HepG2 (cell line): ENCODE results near the gene SLC12A9. TPM values are rescaled to one million over a fixed set of nuclear protein-coding genes. Genes with fewer than 3 reads are reported as not detected.

ENCODE experiments used
- ATAC-seq: fragments of 200-7000 bp; cut with Tn5 transposase; 3 replicates; pipeline ENCODE4 v1.9.1; 2020; ENCODE audit warnings: mild to moderate bottlenecking, moderate library complexity
- BruUV-seq: library from RNA; stranded (reverse); fragments of 400-500 nt; replicated peaks from 2 replicates; lab custom pipeline; 2021; lab: Mats Ljungman, UMichigan
- CTCF ChIA-PET: fragments of 300-600 bp; formaldehyde crosslinking; extraction: SDS; loops from one replicate; lab custom pipeline; 2021; ENCODE audit warnings: low total read pairs, inconsistent platforms, low intra/inter-chr PET ratio; lab: Yijun Ruan, JAX
- POLR2A ChIA-PET: fragments of 350-600 bp; sonication (Branson Sonifier 250); formaldehyde crosslinking; loops from one replicate; lab custom pipeline; 2020; ENCODE audit warnings: antibody characterized with exemption, inconsistent platforms; lab: Yijun Ruan, JAX
- DNase-seq: peaks from one replicate; pipeline ENCODE4 v3.0.0-alpha.2; 2015; ENCODE audit warnings: low spot score
- FAIRE-seq: peaks from 3 replicates; lab custom pipeline; 2011; peaks lifted over from hg19 to GRCh38; lab: Jason Lieb, UNC
- H2AFZ ChIP-seq: one replicate; pipeline ENCODE4 v1.6.1; 2011; ENCODE audit warnings: low read length, inconsistent platforms
- H3K27ac ChIP-seq: fragments of 300-600 bp; 3 replicates; pipeline ENCODE4 v1.8.0; 2011; ENCODE audit warnings: mixed run types, mild to moderate bottlenecking, mixed read lengths, low read length, inconsistent platforms; ENCODE audit not compliant: insufficient read depth; ENCODE audit errors: extremely low read length
- H3K27me3 ChIP-seq, 2 experiments: fragments of 200-600 bp in 1 of 2; 2 replicates in 1 of 2; 3 replicates in 1 of 2; pipeline versions ENCODE4 v1.6.0 to v1.8.0; 2011; ENCODE audit warnings: low read length in 2 of 2, mild to moderate bottlenecking in 2 of 2, moderate library complexity in 2 of 2, inconsistent platforms in 1 of 2; ENCODE audit not compliant: insufficient read depth in 2 of 2, control insufficient read depth in 1 of 2
- H3K36me3 ChIP-seq, 2 experiments: fragments of 200-600 bp in 1 of 2; replicated peaks in 1 of 2; 2 replicates in 1 of 2; 3 replicates in 1 of 2; pipeline versions ENCODE4 v1.5.1 to v1.8.0; 2011; ENCODE audit warnings: low read length in 2 of 2, inconsistent platforms in 1 of 2; ENCODE audit not compliant: insufficient read depth in 2 of 2, control insufficient read depth in 1 of 2
- H3K4me1 ChIP-seq: 2 replicates; pipeline ENCODE4 v1.5.1; 2012; ENCODE audit warnings: low read length, inconsistent platforms; ENCODE audit not compliant: insufficient read depth
- H3K4me2 ChIP-seq: 2 replicates; pipeline ENCODE4 v1.6.0; 2011; ENCODE audit warnings: low read depth, low read length, inconsistent platforms
- H3K4me3 ChIP-seq, 3 experiments: fragments of 200-600 bp in 1 of 3; sonication (generic), shearing (Covaris generic) in 1 of 3; replicated peaks in 1 of 3; 2 replicates each; pipeline ENCODE4 v1.5.1; 2011 to 2016; ENCODE audit warnings: low read length in 3 of 3, inconsistent platforms in 2 of 3, low read depth in 2 of 3, mild to moderate bottlenecking in 2 of 3, control low read depth in 1 of 3, mixed read lengths in 1 of 3; ENCODE audit not compliant: insufficient read depth in 1 of 3
- H3K79me2 ChIP-seq: one replicate; pipeline ENCODE4 v1.6.1; 2011; ENCODE audit warnings: low read length, inconsistent platforms; ENCODE audit not compliant: insufficient read depth
- H3K9ac ChIP-seq: 2 replicates; pipeline ENCODE4 v1.6.0; 2011; ENCODE audit warnings: mild to moderate bottlenecking, low read depth, low read length, inconsistent platforms; ENCODE audit not compliant: insufficient read depth
- H3K9me3 ChIP-seq: 2 replicates; pipeline ENCODE4 v1.5.1; 2012; ENCODE audit warnings: mild to moderate bottlenecking, low read length
- H4K20me1 ChIP-seq: 2 replicates; pipeline ENCODE4 v1.6.0; 2011; ENCODE audit warnings: inconsistent platforms, mild to moderate bottlenecking, low read length, moderate library complexity; ENCODE audit not compliant: insufficient read depth
- CBFB ChIP-seq: sonication (generic); formaldehyde crosslinking; IDR thresholded peaks from 2 replicates; pipeline ENCODE4 v1.4.0; 2020; ENCODE audit warnings: missing genetic modification reagents
- CEBPG ChIP-seq: IDR thresholded peaks from 2 replicates; pipeline ENCODE4 v1.6.1; 2016
- DRAP1 ChIP-seq: IDR thresholded peaks from 2 replicates; pipeline ENCODE4 v1.6.1; 2016; ENCODE audit warnings: missing genetic modification reagents, missing compliant biosample characterization
- EHMT2 ChIP-seq: fragments of 200-600 bp; sonication (generic); IDR thresholded peaks from 2 replicates; pipeline ENCODE4 v1.7.0; 2017; ENCODE audit warnings: antibody characterized with exemption, low read depth, low read length, borderline replicate concordance
- NFE2L2 ChIP-seq: fragments of 150-350 bp; IDR thresholded peaks from 2 replicates; pipeline ENCODE4 v1.6.1; 2014; ENCODE audit warnings: low read length
- SETDB1 ChIP-seq: sonication (generic); formaldehyde crosslinking; IDR thresholded peaks from 2 replicates; pipeline ENCODE4 v1.5.1; 2020; ENCODE audit warnings: missing genetic modification reagents, mild to moderate bottlenecking, borderline replicate concordance
- STAT5B ChIP-seq: sonication (generic); formaldehyde crosslinking; IDR thresholded peaks from 2 replicates; pipeline ENCODE4 v1.4.0; 2020; ENCODE audit warnings: missing genetic modification reagents
- TIGD3 ChIP-seq: sonication (generic); formaldehyde crosslinking; IDR thresholded peaks from 2 replicates; pipeline ENCODE4 v1.5.1; 2020; ENCODE audit warnings: mild to moderate bottlenecking, missing genetic modification reagents, borderline replicate concordance
- ZBTB10 ChIP-seq: sonication (generic); formaldehyde crosslinking; IDR thresholded peaks from 2 replicates; pipeline ENCODE4 v1.4.0; 2020; ENCODE audit warnings: missing genetic modification reagents, borderline replicate concordance
- ZBTB46 ChIP-seq: sonication (generic); formaldehyde crosslinking; IDR thresholded peaks from 2 replicates; pipeline ENCODE4 v1.4.0; 2020; ENCODE audit warnings: mild to moderate bottlenecking, missing genetic modification reagents, borderline replicate concordance
- ZMYM3 ChIP-seq: sonication (generic); formaldehyde crosslinking; IDR thresholded peaks from 2 replicates; pipeline ENCODE4 v1.5.1; 2020; ENCODE audit warnings: mild to moderate bottlenecking, missing genetic modification reagents
- ZMYM4 ChIP-seq: sonication (generic); formaldehyde crosslinking; IDR thresholded peaks from 2 replicates; pipeline ENCODE4 v1.8.1; 2023; ENCODE audit warnings: mild to moderate bottlenecking, missing genetic modification reagents
- ZNF124 ChIP-seq: sonication (generic); formaldehyde crosslinking; IDR thresholded peaks from 2 replicates; pipeline ENCODE4 v1.4.0; 2020; ENCODE audit warnings: missing genetic modification reagents
- ZNF20 ChIP-seq: sonication (generic); formaldehyde crosslinking; IDR thresholded peaks from 2 replicates; pipeline ENCODE4 v1.4.0; 2020; ENCODE audit warnings: mild to moderate bottlenecking, moderate library complexity, missing genetic modification reagents
- ZNF674 ChIP-seq: sonication (generic); formaldehyde crosslinking; IDR thresholded peaks from 2 replicates; pipeline ENCODE4 v1.5.0; 2020; ENCODE audit warnings: low read depth, mild to moderate bottlenecking, missing genetic modification reagents
- ZNF713 ChIP-seq: sonication (generic); formaldehyde crosslinking; IDR thresholded peaks from 2 replicates; pipeline ENCODE4 v1.4.0; 2020; ENCODE audit warnings: mild to moderate bottlenecking, missing genetic modification reagents
- ZSCAN12 ChIP-seq: sonication (generic); formaldehyde crosslinking; IDR thresholded peaks from 2 replicates; pipeline ENCODE4 v1.9.0; 2021; ENCODE audit warnings: mild to moderate bottlenecking, missing genetic modification reagents
- WGBS: methylation state at CpG from one replicate; pipeline ENCODE4 v1.1.6; 2017; ENCODE audit warnings: low lambda C conversion rate; 5-methylcytosine and 5-hydroxymethylcytosine counted together
- in situ Hi-C: cut with HindIII; loops from 2 replicates; pipeline ENCODE4 v1.10.0; 2017; ENCODE audit warnings: low pct_unique_long_range_greater_than_20kb; ENCODE audit not compliant: extremely low pct_ligation_motif_present
- intact Hi-C: fragments of 100-400 bp; cut with micrococcal nuclease; formaldehyde crosslinking; loops from one replicate; pipeline ENCODE4 v1.10.0; 2022; ENCODE audit not compliant: unreplicated experiment
- polyA plus RNA-seq, 8 experiments: library from polyadenylated mRNA; depleted of rRNA in 3 of 8; stranded (reverse) in 7 of 8; unstranded in 1 of 8; fragments of >200 nt; fragmentation: Illumina TruSeq in 4 of 8; extraction: Trizol in 4 of 8; gene quantifications; 2 replicates each; pipeline versions ENCODE4 v1.2.1 to v1.2.3, GENCODE V29; 2011 to 2016; ENCODE audit warnings: low read depth in 4 of 8, missing spikeins in 1 of 8, mixed read lengths in 1 of 8; ENCODE audit not compliant: insufficient read depth in 1 of 8
- total RNA-seq, 5 experiments: library from RNA; depleted of rRNA; stranded (reverse); fragments of >200 nt; fragmentation: Illumina TruSeq; extraction: Trizol; gene quantifications; 2 replicates each; pipeline ENCODE4 v1.2.3, GENCODE V29; 2016; ENCODE audit warnings: low read depth in 1 of 5

SLC12A9 gene
- total and polyA plus RNA-seq, 2 of the 13 experiments (the other 11 are each of a cell fraction or from before 2014, with no cell fraction given) = 8.7 to 16.6 TPM

GRCh38 chr7:100856871-100857282, 4.4 kb downstream of the SLC12A9 start (continued):
- no peak for TF ChIP-seq ZBTB10 (CRISPR knock-in tag)

GRCh38 chr7:100859856-100860255, 7.3 kb downstream of the SLC12A9 start:
- no peak overlapping the region for H3K4me2 ChIP-seq
- no peak for DNase-seq
- no peak overlapping the region for H2AFZ ChIP-seq
- FAIRE-seq = no peak
- intact Hi-C loops = no loop called here
- in situ Hi-C loops = loop anchor here (10.0 kb wide), 2 partner anchors 65 to 155 kb away; partner anchors contain the start of gene POP7
- H3K79me2 ChIP-seq = no peaks in the 10 kb centered on the region
- no peaks in the 10 kb centered on the region for H4K20me1 ChIP-seq
- WGBS = 92% methylated on average over 15 of the region's 15 CpGs
- TF ChIP-seq EHMT2 = no peak
- TF ChIP-seq ZSCAN12 (CRISPR knock-in tag) = no peak
- TF ChIP-seq ZBTB46 (CRISPR knock-in tag) = no peak
- no peak for TF ChIP-seq ZMYM3 (CRISPR knock-in tag)
- no peak for TF ChIP-seq CEBPG
- TF ChIP-seq NFE2L2 = no peak
- TF ChIP-seq ZNF674 = no peak
- TF ChIP-seq CBFB (CRISPR knock-in tag) = no peak
- TF ChIP-seq SETDB1 (CRISPR knock-in tag) = no peak
- no peak for TF ChIP-seq ZMYM4 (CRISPR knock-in tag)
- TF ChIP-seq TIGD3 = no peak
- TF ChIP-seq ZNF124 = no peak
- TF ChIP-seq STAT5B (CRISPR knock-in tag) = no peak
- no peak for TF ChIP-seq ZNF713
- no peak for TF ChIP-seq DRAP1
- no peak for TF ChIP-seq ZNF20 (CRISPR knock-in tag)
- no peaks in the 10 kb centered on the region for H3K27me3 ChIP-seq
- CTCF ChIA-PET = no interaction called here
- H3K4me1 ChIP-seq = peaks cover 19% of the 10 kb centered on the region
- POLR2A ChIA-PET = no interaction called here
- H3K9ac ChIP-seq = no peak overlapping the region
- no TSS peak for BruUV-seq
- H3K9me3 ChIP-seq = no peaks in the 10 kb centered on the region
- H3K4me3 ChIP-seq = no peak overlapping the region
- H3K36me3 ChIP-seq = peaks cover 6 to 10% of the 10 kb centered on the region in 2 experiments; a peak in 4 of 5 replicates
- no peak for ATAC-seq
- no peak overlapping the region for H3K27ac ChIP-seq
